ENCODE data around the gene FBXO4. TPM values are rescaled to one million over a fixed set of nuclear protein-coding genes. Genes with fewer than 3 reads are reported as not detected.

FBXO4 gene
- polyA plus RNA-seq, 1 donor (not counting 4 experiments of a cell fraction or from before 2014, with no cell fraction given) = 5.6 TPM

- H2AFZ ChIP-seq (ENCODE audit: control insufficient read depth, low read length) = no peak overlapping the region
- no peak overlapping the region for H3K9ac ChIP-seq (ENCODE audit: control insufficient read depth, extremely low read depth, insufficient read depth, low read length)
- H3K9me3 ChIP-seq (ENCODE audit: control insufficient read depth, low read depth, low read length) = no peaks in the 10 kb centered on the region
- H3K4me1 ChIP-seq (ENCODE audit: control insufficient read depth, extremely low read depth, insufficient read depth, low read length) = no peaks in the 10 kb centered on the region
- DNase-seq (ENCODE audit: low read depth, low spot score) (no peak), FAIRE-seq (no peak)
- no peaks in the 10 kb centered on the region for H3K79me2 ChIP-seq (ENCODE audit: control insufficient read depth, insufficient read depth, low read length)
- H3K9me1 ChIP-seq (ENCODE audit: control insufficient read depth, extremely low read depth, insufficient read depth, low read length) = no peaks in the 10 kb centered on the region
- no peaks in the 10 kb centered on the region for H4K20me1 ChIP-seq (ENCODE audit: control insufficient read depth, extremely low read depth, insufficient read depth, low read length)
- H3K4me2 ChIP-seq (ENCODE audit: control insufficient read depth, extremely low read depth, insufficient read depth, low read depth, low read length) = no peak overlapping the region
- H3K27ac ChIP-seq (ENCODE audit: control insufficient read depth, insufficient read depth, low read length) = no peak overlapping the region
- dilution Hi-C loops (cut with MboI; ENCODE audit: extremely low pct_ligation_motif_present, low sequenced_read_pairs) = no loop called here
- H3K4me3 ChIP-seq (ENCODE audit: control insufficient read depth in 2 of 3, extremely low read depth in 1 of 3, insufficient read depth in 2 of 3, low read depth in 1 of 3, low read length in 3 of 3) = no peak overlapping the region
- H3K27me3 ChIP-seq (ENCODE audit: control insufficient read depth, extremely low read depth, insufficient read depth, low read length) = peaks cover 6% of the 10 kb centered on the region
- no peaks in the 10 kb centered on the region for H3K36me3 ChIP-seq (ENCODE audit: control insufficient read depth in 2 of 2, extremely low read depth in 1 of 2, insufficient read depth in 2 of 2, low read length in 2 of 2)
- TF ChIP-seq CTCF (optimal IDR thresholded peaks at IDR 0.05 in 1 of 3, IDR thresholded peaks at IDR 0.05 in 1 of 3, conservative IDR thresholded peaks at IDR 0.05 in 1 of 3; ENCODE audit: extremely low read depth in 1 of 3, insufficient read depth in 2 of 3, low read length in 3 of 3) = no peak
- TF ChIP-seq EZH2 (IDR thresholded peaks at IDR 0.05; ENCODE audit: low read length) = no peak
Observed at GRCh38 chr5:41896230-41896629, 28.9 kb upstream of the FBXO4 start.

- dilution Hi-C loops (cut with MboI; ENCODE audit: extremely low pct_ligation_motif_present, low sequenced_read_pairs) = no loop called here
- TF ChIP-seq EZH2 (IDR thresholded peaks at IDR 0.05; ENCODE audit: low read length) (no peak), CTCF (optimal IDR thresholded peaks at IDR 0.05 in 1 of 3, IDR thresholded peaks at IDR 0.05 in 1 of 3, conservative IDR thresholded peaks at IDR 0.05 in 1 of 3; ENCODE audit: extremely low read depth in 1 of 3, insufficient read depth in 2 of 3, low read length in 3 of 3) (no peak)
- FAIRE-seq (peak; percentile 9), DNase-seq (ENCODE audit: low read depth, low spot score) (no peak)
- Histone ChIP-seq H3K79me2 (ENCODE audit: control insufficient read depth, insufficient read depth, low read length) (peaks cover 28% of the 10 kb centered on the region), H3K27ac (ENCODE audit: control insufficient read depth, insufficient read depth, low read length) (peak overlapping the region; percentile 96), H2AFZ (ENCODE audit: control insufficient read depth, low read length) (peak overlapping the region; percentile 93), H3K9me3 (ENCODE audit: control insufficient read depth, low read depth, low read length) (no peaks in the 10 kb centered on the region), H3K9me1 (ENCODE audit: control insufficient read depth, extremely low read depth, insufficient read depth, low read length) (no peaks in the 10 kb centered on the region), H3K4me3 (ENCODE audit: control insufficient read depth in 2 of 3, extremely low read depth in 1 of 3, insufficient read depth in 2 of 3, low read depth in 1 of 3, low read length in 3 of 3) (peak overlapping the region; percentile 78 to 97 (median 92)), H4K20me1 (ENCODE audit: control insufficient read depth, extremely low read depth, insufficient read depth, low read length) (no peaks in the 10 kb centered on the region), H3K4me1 (ENCODE audit: control insufficient read depth, extremely low read depth, insufficient read depth, low read length) (peaks cover 11% of the 10 kb centered on the region), H3K4me2 (ENCODE audit: control insufficient read depth, extremely low read depth, insufficient read depth, low read depth, low read length) (peak overlapping the region; percentile 90), H3K9ac (ENCODE audit: control insufficient read depth, extremely low read depth, insufficient read depth, low read length) (peak overlapping the region; percentile 99), H3K27me3 (ENCODE audit: control insufficient read depth, extremely low read depth, insufficient read depth, low read length) (no peaks in the 10 kb centered on the region), H3K36me3 (ENCODE audit: control insufficient read depth in 2 of 2, extremely low read depth in 1 of 2, insufficient read depth in 2 of 2, low read length in 2 of 2) (no peaks in the 10 kb centered on the region)
Observed at GRCh38 chr5:41903382-41903891, 21.6 kb upstream of the FBXO4 start.
